HG02870 (cell line): ENCODE data around the gene HOXD10.

ENCODE experiments used
- ATAC-seq: cut with Tn5 transposase; IDR thresholded peaks from one replicate; pipeline ENCODE4 v1.9.1; 2021; ENCODE audit warnings: mild to moderate bottlenecking, moderate library complexity; ENCODE audit not compliant: unreplicated experiment

The HOXD10 gene

GRCh38 chr2:176132205-176133171, 15.9 kb downstream of the HOXD10 start:
- ATAC-seq: no peak

- ATAC-seq: no peak
Measured at GRCh38 chr2:176133389-176133788, 16.8 kb downstream of the HOXD10 start.

GRCh38 chr2:176134035-176134434, 17.5 kb downstream of the HOXD10 start:
- ATAC-seq: no peak

DNA sequence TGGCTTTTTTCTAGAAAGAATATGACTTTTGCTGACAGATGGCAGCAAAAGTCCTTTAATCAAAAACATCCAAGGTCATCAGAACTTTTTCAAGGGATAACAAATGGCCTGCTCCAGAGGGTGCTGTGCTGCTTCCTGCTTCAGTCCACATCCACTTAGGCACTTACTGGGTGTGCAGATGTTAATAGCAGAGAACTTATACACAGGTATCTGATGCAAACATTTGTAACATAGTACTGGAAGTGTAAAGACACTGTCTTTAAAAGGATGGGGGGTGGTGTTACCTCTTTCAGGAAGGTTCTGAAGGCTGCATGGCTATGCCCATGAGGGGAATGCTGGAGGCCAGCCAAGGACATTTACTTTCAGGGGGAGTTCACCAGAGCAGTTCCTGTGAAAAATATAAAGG, 18.5 kb downstream of the HOXD10 start:
- ATAC-seq: no peak

GRCh38 chr2:176136374-176137251, 20.0 kb downstream of the HOXD10 start:
- ATAC-seq: no peak

GRCh38 chr2:176137252-176137580, 20.6 kb downstream of the HOXD10 start:
- ATAC-seq: no peak

DNA sequence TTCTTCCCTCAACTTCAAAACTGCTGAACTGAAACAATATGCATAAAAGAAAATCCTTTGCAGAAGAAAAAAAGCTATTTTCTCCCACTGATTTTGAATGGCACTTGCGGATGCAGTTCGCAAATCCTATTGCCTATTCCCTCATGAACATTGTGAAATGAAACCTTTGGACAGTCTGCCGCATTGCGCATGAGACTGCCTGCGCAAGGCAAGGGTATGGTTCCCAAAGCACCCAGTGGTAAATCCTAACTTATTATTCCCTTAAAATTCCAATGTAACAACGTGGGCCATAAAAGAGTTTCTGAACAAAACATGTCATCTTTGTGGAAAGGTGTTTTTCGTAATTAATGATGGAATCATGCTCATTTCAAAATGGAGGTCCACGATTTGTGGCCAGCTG, 21.3 kb downstream of the HOXD10 start:
- no peak for ATAC-seq

DNA sequence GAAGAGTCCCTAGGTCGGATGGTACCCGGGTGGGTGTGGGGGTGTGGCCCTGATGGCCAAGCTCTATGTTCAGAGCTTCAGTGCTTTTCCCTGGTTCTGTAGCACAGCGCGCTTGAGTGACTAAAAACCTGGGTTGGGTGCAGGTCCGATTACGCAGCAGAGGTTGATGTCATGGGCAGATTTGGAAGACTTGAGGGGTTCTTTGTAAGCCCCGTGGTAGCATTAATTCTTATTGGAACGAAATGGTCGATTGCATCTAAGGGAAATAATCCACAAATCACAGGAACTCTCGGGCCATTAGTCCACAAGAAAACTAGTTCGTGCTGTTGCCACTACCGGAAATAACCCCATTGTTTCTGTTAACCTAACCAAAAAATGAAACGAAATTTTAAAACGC, 21.9 kb downstream of the HOXD10 start:
- no peak for ATAC-seq

DNA sequence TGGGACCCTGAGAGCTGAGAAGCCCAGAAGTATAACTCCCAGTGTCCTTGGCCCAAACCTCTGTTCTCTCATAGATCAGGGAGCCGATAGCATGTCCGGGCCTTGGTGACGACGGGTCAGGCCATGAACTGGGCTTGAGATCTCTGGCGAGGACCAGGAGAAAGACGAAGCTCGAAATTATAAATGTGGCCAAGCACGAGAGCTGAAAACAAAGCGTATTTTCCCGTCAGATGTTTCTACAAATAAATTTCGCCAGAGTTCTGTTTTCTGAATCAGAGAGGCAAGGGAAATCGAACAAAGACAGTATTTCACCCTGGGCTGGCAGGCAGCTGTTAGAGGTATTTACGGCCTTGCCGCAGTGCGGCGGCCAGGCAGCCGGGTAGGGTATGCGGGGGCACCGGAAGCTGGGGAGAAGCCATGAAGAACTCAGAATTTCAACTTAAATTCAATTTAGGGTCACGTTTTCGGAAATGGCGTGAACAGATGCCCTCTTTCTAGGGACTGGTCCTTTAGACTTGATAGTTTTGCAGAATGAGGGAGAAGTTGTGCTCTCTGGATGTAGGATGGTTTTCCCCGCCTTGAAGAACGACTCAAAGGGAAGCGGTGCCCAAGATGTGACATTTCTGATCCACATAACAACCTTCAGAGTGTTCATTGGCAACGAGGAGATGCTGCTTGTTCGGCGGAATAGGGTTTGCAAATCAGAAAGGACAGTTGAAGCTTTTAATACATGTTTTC, 22.5 kb downstream of the HOXD10 start:
- ATAC-seq: no peak

DNA sequence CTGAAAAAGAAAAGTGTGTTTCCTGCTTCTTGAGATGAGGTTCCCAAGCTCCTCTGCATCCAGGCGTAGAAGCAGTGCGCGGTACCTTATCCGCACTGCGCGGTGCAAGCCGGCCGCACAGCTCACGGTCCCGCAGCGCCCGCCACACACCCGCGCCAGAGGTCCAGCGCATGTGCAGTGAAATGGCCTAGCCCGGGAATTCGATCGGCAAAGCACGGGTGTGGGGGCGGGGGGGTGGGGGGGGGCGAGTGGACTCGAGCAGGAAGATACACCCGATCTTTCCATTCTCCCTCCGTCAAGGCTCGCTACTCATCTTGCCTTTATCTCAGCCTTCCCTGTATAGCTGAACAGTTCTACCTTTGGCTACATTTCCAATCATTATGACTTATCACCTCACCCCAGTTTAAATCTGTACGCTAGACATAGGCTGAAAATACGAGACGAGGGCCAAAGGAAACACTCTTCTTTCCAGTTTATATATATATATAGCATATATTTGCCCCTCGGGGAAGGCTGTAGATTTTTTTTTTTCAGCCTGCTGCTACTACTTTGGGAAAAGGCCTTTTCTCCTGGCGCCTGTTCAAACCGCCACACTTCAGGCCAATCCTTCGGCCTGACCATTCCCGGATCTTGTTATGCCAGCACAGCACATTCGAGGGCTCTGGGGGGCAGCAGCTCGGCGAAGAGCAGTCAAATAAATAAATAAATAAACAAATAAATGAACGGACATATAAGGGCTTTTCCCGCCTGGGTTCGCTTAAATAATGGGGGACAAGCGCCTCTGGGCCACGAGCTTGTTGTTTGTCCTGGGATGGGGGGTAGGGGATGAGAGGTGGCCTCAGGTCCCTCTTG, 23.3 kb downstream of the HOXD10 start:
- no peak for ATAC-seq

GRCh38 chr2:176140513-176141317, 24.1 kb downstream of the HOXD10 start:
- ATAC-seq: peak; percentile 95

DNA sequence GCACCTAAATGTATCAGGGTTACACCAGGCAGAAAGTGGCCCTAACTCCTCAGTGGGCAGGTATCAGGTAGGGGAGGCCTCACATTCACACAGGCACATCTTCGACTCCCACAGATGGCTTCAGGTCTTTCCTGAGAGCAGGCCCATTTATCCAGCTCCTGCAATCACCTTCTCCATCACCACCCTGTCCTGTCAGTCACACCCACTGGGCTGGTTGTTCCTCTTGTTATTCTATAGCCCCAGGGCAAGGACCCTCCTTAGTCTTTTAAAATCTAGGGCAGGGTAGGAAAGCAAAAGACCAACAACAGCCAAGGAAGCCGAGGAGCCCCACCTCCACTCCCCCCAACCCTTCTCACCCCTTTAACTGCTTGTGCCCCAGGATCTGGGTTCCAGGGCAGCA, 25.7 kb downstream of the HOXD10 start:
- ATAC-seq: no peak

GRCh38 chr2:176145085-176145969, 28.7 kb downstream of the HOXD10 start:
- no peak for ATAC-seq

DNA sequence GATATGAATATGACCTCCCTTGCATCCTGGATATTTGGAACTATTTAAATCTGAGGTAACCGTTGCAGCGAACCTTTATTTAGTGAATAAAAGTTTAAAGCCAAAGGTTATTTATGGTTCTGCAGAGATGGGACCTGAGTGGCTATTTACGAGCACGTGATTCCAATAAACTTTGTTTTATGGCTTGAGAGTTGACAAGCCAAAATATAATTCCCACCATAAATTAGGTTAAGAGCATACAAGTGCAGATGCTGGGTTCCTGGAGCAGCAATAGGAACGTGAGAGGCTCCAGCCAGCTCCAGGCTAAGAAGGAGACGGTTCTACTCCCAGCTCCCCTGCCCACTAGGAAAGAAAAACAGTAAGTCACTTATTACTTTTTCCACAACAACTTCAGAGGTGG, 29.5 kb downstream of the HOXD10 start:
- ATAC-seq: no peak

DNA sequence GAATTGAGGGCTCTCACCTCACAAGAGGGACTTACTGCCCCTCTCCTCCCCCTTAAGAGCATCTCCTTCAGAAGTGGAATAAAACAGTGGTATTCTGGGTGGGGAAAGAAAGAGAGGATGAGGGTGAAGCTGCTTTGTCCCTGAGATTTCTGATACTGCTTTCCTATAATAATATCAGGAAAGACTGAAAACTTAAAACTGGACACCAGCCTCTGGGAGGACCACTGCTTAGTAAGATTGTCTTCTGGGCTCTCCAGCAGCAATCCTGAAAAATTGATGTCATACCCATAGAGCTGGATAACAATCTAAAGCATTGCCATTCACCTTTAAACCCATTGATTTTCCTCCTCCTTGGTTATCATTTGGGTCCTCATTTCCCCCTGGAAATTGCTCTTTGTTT, 30.1 kb downstream of the HOXD10 start:
- ATAC-seq: no peak

- ATAC-seq: no peak
Measured at GRCh38 chr2:176147210-176147799, 30.7 kb downstream of the HOXD10 start.

GRCh38 chr2:176147800-176148496, 31.4 kb downstream of the HOXD10 start:
- no peak for ATAC-seq
